HCEC 1CT (cell line): ENCODE measurements around the gene CDO1.

Experiments used
- DNase-seq: peaks from one replicate; pipeline ENCODE4 v3.0.0-alpha.2; 2017

Gene CDO1

GRCh38 chr5:115816226-115817081, at the start of gene CDO1:
Gene CDO1 (minus strand): TSS chr5:115816659. CDS start chr5:115816397, 262 bp downstream.
- peak; percentile 50 for DNase-seq

- peak; percentile 15 for DNase-seq
Measured at GRCh38 chr5:115859378-115859777, 42.9 kb upstream of the CDO1 start.

- no peak for DNase-seq
Measured at GRCh38 chr5:115858396-115858795, 41.9 kb upstream of the CDO1 start.

GRCh38 chr5:115857626-115858349, 41.3 kb upstream of the CDO1 start:
- DNase-seq = peak; percentile 34

- no peak for DNase-seq
Measured at GRCh38 chr5:115857057-115857479, 40.6 kb upstream of the CDO1 start.

- DNase-seq = peak; percentile 26
Measured at GRCh38 chr5:115855959-115856358, 39.5 kb upstream of the CDO1 start.

- DNase-seq = no peak
Measured at GRCh38 chr5:115854139-115854538, 37.7 kb upstream of the CDO1 start.

GRCh38 chr5:115850744-115851416, 34.4 kb upstream of the CDO1 start:
- DNase-seq = no peak

GRCh38 chr5:115849258-115849798, 32.9 kb upstream of the CDO1 start:
- no peak for DNase-seq

GRCh38 chr5:115847290-115847689, 30.8 kb upstream of the CDO1 start:
- DNase-seq = no peak

- no peak for DNase-seq
Measured at GRCh38 chr5:115844321-115844817, 27.9 kb upstream of the CDO1 start.

- no peak for DNase-seq
Measured at GRCh38 chr5:115843444-115844130, 27.1 kb upstream of the CDO1 start.

GRCh38 chr5:115842952-115843351, 26.5 kb upstream of the CDO1 start:
- DNase-seq = no peak

GRCh38 chr5:115842089-115842935, 25.9 kb upstream of the CDO1 start:
- DNase-seq = peak; percentile 58

- DNase-seq = peak; percentile 93
Measured at GRCh38 chr5:115841382-115842088, 25.1 kb upstream of the CDO1 start, which contains the start of the genes AP3S1 and ATG12. Gene AP3S1 (plus strand): TSS chr5:115841935. CDS start chr5:115842038, 103 bp downstream. Gene ATG12 (minus strand): TSS chr5:115841565. CDS start chr5:115841552, 13 bp downstream.

GRCh38 chr5:115840873-115841272, 24.4 kb upstream of the CDO1 start:
- no peak for DNase-seq

GRCh38 chr5:115838885-115839518, 22.5 kb upstream of the CDO1 start:
- DNase-seq = peak; percentile 60

- no peak for DNase-seq
Measured at GRCh38 chr5:115835481-115835880, 19.0 kb upstream of the CDO1 start.

GRCh38 chr5:115831163-115831768, 14.8 kb upstream of the CDO1 start:
- peak; percentile 39 for DNase-seq
